Measurements from ENCODE around the gene NTRK3.

Gene NTRK3

DNA sequence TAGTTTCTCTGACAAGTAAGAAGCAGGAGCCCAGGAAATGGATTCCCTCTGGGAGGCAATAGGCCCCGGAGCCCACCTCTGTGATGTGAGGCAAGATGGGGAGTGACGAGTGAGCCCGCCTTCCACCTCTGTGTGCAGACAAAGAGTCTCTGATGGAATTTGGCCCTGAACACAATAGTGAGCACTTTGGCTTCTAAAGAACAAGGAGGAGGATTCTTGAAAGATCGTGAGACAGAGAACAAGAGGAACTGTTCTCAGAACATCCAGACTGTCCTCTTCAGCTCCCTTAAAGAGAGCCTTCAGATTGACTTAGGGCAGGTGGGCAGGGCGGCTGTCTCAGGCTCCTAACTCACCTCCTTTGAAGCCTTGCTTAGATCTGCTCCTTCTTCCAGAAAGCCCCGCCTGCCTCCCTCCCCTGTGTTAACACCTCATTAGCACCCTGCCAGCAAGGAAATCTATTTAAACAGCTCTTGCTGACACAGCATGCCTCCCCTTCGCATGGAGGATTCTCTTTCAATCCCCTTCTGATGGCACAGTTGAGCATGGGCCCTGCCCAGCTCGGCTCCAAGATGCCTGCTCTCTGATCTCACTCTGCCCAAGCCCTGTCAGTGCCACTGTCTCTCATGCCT is 430.3 kb downstream of the NTRK3 start:
- no peak for DNase-seq (ENCODE audit: low spot score)

DNA sequence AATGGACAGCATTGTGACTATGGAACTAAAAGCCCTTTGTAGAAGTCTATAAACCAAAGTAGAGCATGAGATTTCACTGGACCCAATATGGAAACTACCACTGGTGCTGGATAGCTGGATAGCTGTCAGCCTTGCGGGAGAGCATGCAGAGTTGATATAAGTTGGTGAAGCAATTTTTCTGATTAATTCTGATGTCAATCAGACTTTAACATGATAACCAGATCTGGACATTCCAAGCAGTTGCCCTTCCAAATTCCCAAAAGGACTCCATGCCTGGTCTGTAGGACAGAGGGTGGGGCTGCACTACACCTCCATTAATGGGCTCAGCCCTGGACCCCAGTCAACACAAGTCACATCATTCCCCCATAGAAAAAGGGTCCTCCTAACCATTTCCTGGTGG is 437.8 kb downstream of the NTRK3 start:
- no peak for DNase-seq (ENCODE audit: low spot score)

DNA sequence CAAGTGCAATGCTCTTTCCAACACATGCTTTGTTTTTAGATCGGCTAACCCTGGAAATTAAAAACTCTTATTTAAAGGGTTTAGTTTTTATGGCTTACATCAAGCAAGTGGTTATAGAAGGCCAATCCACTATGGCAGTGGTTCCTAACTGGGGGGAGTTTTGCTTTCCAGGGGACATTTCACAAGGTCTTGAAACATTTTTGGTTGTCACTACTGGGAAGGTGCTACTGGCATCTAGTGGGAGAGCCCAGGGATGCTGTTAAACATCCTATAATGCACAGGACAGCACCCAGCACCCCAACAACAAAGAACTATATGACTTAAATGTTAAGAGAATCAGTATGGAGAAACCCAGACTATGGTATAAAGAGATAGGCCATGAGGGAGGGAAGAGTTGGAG is 439.0 kb downstream of the NTRK3 start:
- no peak for DNase-seq (ENCODE audit: low spot score)

DNA sequence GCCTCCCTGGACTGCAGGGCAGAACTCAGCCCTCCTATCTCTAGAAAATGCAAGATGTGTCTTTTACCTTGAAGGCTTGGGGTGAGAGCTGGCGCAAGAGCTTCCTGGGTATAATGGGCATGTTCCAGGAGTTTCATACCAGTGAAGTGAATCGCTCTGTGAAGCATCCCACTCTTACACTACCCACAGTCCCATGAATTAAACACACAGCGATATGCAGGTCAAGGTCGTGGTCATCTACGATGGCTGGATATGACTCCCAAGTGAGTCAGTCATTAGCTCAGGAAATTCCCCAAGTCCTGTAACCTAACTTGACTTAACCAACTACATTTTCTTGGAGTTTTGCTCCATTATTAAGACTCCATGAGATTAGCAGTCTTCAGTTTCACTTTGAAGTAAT is 439.7 kb downstream of the NTRK3 start:
- no peak for DNase-seq (ENCODE audit: low spot score)

DNA sequence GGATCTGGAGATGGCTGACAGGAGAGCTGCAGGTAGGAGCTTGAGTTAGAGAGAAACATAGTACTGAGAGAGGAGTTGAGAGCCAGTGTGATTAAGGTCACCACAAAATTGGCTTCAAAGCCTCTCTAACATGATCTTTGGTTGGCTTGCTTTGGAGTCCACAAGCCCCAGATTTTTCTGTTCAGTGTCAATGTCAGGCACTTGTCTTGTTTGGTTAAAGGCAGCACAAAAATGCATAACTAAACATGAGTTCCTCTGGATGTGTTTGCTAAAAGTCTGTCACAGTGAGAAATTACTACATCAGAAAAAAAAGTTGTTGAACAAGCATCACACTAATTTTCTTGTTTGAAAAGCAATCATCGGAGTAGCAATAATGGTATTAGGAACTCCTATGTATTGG is 440.5 kb downstream of the NTRK3 start:
- DNase-seq (ENCODE audit: low spot score): no peak

Measured in Ammon's horn (tissue), 1 donor.